GM19035 (cell line): ENCODE results near the gene RFX1.
"Not testable (repeated sequence)": the region's sequence is repeated elsewhere in the genome, so short reads cannot be mapped to it uniquely, and the experiment has no call there.

Experiments used
- ATAC-seq: cut with Tn5 transposase; IDR thresholded peaks from one replicate; pipeline ENCODE4 v1.9.1; 2021; ENCODE audit not compliant: unreplicated experiment

The RFX1 gene

DNA sequence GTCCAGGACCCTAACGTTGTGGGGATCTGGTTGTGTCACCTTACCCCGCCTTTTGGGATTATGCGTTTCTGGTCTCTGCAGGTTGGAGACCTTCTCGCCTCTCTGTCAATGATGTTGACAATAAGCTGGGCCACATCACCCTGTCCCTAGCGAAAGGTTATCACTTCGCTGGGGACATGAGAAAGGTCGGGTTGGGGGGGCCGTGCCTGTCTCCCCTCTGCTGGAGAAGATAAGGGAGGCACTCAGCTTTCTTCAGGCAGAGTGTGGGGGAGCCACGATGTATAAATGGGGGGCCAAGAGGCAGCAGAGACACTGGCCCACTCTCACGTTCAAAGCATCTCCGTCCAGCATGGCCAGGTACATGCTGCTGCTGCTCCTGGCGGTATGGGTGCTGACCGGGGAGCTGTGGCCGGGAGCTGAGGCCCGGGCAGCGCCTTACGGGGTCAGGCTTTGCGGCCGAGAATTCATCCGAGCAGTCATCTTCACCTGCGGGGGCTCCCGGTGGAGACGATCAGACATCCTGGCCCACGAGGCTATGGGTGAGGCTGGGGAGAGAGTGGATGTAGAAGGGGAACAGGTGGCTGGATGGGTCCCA, 21.8 kb upstream of the RFX1 start, which contains the start of gene RLN3:
TSS of gene RLN3 (plus strand) at position 293 of the 595 bp plus-strand sequence. CDS start at position 350, 57 bp downstream.
- no peak for ATAC-seq

DNA sequence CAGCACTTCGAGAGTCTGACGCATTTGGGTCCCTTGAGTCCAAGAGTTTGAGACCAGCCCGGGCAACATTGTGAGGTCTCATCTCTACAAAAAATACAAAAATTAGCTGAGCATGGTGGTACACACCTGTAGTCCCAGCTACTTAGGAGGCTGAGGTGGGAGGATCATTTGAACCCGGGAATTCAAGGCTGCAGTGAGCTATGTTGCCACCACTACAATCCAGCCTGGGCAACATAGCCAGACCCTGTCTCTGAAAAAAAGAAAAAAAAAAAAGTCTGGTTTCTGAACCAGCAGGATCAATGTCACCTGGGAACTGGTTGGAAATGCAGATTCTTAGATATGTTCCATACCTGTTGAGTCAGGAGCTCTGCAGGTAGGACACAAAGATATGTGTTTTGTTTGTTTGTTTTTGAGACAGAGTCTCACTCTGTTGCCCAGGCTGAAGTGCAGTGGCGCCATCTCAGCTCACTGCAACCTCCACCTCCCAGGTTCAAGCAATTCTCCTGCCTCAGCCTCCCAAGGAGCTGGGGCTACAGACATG, 20.6 kb upstream of the RFX1 start:
- ATAC-seq = not testable (repeated sequence)

DNA sequence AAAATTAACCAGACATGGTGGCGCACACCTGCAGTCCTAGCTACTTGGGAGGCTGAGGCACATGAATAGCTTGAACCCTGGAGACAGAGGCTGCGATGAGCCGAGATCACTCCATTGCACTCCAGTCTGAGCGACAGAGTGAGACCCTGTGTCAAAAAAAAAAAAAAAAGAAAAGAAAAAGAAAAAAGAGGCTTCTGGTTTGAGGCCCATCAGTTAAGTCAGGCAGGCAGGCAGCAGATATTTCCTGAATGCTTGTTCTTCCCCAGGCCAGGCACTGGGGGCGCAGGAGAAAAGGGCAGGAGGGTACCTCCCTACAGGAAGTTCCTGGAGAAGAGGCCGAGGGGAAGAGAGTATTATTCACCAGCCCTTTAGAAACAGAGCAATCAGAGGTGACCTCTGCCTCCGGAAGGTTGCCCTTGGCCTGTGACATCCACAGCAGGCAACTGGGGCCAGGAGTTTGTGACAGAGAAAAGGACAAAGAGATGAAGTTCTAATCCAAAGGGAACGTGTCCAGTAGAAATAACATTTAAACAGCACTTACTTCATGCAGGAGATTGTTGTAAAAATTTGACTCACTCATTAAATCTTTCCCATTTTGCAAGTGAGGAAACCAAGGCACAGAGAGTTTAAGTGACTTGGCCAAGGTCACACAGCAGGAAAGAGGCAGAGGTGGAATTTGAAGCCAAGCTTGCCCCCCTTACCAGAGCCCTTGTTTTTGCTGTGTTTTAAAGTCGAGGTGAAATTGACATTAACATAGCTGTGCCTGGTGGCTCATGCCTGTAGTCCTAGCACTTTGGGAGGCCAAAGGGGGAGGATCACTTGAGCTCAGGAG, 17.5 kb upstream of the RFX1 start:
- no peak for ATAC-seq

DNA sequence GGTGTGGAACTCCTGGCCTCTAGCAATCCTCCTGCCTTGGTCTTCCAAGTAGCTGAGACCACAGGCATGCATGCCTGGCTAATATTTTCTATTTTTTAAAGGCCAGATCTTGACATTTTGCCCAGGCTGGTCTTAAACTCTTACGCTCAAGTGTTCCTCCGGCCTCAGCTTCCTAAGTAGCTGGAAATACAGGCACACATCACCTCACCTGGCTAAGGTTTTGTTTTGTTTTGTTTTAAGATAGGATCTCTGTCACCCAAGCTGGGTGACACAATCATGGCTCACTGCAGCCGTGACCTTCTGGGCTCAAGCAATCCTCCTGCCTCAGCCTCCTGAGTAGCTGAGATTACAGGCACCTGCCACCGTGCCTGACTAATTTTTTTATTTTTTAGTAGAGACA, 16.3 kb upstream of the RFX1 start:
- ATAC-seq = no peak

DNA sequence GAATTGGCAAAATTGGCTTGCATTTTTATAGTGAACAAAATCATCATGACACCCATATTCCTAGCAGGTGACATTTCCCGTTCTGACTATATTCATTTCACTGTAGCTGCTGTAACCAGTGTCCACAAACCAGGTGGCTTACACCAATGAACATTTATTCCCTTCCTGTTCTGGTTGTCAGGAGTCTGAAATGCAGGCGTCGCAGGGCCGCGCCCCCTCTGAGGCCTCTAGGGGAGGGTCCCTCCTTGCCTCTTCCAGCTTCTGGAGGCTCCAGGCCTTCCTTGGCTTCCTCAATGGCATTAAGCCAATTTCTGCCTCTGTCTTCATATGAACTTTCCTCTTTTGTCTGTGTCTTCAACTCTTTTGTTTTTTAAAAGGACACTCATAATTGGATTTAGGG, 15.4 kb upstream of the RFX1 start:
- no peak for ATAC-seq

DNA sequence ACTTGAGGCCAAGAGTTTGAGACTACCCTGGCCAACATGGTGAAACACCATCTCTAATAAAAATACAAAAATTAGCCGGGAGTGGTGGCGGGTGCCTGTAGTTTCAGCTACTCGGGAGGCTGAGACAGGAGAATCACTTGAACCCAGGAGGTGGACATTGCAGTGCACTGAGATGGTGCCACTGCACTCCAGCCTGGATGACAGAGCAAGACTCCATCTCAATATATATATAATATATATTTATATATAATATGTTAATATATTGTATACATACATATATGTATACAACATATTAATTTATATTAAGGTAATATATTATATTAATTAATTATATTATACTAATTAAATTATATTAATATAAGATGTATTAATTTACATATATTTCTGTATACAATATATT, 13.6 kb upstream of the RFX1 start:
- not testable (repeated sequence) for ATAC-seq

DNA sequence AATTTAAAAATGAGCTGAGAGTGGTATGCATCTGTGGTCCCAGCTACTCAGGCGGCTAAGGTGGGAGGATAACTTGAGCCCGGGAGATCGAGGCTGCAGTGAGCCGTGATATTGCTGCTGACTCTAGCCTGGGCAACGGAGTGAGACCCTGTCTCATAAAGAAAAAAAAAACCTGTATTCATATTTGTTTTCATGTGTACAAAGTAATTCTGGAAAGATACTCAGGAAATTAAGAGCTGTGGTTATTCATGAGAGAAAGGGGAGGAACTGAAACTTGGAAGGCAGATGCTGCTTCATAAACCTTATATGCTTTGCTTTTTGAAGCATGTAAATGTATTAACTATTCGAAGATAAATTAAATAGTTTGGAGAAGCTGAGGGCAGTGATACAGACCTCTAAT, 13.0 kb upstream of the RFX1 start:
- no peak for ATAC-seq

DNA sequence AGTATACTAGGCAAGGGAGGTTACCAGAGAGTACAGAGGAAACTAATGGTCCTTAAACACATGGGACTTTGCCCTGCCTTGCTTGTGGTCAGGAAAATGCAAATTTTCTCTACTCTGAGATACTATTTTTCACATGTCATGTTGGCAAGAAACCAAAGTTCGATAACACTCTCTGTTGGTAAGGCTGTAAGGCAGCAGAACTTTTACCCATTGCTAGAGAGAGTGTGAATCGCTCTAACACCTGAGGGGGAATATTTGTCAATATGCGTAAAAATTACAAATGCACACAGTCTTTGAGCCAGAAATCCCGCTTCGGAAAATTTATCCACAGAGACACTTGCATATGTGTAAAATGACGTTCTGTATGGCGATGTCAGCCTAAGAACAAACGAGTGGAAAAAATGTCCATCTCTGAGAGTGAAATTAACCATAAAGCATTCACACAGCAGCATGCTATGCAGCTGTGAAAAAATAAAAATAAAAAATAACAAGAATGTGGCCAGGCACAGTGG, 9.5 kb upstream of the RFX1 start:
- peak; percentile 88 for ATAC-seq

DNA sequence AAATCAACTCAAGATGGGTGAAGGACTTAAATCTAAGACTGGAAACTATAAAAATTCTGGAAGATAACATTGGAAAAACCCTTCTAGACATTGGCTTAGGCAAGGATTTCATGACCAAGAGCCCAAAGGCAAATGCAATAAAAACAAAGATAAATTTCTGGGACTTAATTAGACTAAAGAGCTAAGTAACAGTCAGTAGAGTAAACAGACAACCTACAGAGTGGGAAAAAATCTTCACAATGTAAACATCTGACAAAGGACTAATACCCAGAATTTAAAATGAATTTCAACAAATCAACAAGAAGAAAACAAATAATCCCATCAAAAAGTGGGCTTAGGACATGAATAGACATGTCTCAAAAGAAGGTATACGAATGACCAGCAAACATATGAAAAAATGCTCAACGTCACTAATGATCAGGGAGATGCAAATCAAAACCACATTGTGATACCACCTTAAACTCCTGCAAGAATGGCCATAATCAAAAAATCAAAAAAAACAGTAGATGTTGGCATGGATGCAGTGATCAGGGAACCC, 6.3 kb upstream of the RFX1 start:
- ATAC-seq = no peak

DNA sequence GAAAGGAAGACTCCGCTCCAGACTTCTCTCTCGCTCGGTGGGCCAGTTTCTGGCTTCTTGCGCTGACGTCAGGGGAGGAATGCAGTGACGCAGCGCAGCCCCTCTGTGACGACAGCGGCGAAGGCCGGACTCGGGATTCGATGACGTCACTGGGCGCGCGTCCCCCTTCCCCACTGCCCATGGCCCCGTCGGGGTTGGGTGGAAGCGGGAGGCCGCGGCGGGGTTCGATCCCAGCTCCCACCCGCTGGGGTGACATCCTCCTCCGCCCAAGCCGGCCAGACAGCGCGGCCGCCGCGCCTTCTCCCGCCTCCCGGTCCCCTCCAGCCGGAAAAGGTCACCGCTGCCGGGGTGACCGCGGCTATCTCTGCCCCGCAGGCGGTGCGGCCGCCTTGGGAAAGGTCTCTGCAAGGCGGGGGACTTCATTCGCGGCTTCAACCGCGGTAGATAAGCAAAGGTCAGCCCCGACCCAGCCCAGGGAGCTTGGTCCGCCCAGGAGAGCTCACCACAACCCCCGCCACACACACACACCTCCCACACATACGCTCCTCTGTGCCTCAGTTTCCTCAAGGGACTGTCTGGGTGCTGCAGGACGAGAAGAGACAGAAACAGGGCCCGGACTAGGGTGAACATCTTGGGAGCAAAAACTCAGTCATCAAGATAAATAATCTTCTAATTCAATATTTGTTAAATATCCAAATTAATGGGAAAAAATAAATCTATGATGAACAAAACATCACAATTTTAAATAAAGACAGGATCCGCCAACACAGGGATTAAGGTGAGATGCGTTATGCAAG, 844 bp upstream of the RFX1 start:
- ATAC-seq = peak; percentile 38

DNA sequence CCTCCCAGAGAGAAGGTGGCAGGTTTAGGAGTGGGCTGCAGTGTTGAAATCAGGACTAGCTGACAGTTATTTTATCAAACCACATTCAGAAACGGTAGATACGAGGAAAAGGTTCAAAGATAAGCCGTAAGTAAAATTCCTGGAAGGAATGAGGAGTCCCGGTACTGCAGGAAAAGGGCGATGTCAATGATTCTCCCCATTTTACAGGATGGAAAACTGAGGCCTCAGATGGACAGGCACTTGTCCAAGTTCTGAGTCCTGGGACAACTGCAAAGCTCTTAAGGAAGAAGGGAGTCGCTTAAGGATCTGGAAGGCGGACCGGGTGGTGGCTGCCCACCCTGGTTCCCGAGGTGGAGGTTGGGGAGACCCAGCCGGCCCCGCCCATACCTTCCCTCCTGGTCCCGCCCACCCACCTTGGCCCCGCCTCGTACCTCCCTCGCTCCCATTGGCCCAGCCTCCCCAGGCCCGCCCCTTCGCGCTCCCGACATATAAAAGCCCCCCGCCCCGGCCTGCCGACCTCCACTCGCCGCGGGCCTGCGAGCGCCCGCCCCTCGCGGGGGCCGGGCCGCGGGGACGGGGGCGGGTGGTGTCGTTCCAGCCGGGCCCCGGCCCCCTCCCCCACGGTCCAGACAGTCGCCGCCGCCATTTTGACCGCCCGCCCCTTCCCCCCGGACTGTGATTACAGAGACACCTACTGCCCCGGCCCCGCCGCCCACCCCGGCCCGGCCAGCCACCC, 603 bp downstream of the RFX1 start:
- ATAC-seq = peak; percentile 37

DNA sequence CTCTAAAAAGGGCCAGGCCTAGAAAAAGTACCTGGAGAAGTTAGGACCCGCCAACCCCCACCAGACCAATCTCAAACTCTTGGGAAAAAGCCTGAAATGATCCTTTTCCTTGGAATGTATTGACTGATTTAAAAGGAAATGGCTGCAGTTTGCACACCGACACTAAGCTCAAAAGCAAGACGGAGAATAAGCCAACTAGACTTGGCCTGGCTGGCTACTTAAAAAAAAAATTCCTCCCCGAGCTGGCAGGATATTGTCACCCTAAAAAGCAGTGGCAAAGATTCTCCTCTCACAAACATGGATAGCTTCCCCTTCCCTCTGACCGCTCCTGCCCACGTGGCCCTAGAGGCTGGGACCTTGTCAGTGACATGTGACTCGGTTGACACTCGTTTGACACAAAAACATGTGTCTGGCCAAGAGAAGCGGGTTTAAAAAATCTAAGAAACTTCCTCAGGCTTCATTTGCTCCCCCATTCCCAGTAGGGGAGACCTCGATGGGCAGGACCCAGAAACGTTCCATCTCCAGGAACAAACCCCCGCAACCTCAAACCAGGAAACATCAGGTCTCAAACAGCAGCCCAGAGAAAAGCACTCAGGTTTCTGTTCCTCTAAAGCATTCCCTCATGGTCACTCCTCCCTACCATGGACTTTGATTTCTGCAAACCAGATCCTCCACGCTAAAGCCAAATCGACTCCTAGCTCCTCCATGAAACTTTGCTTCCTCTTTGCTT, 1.3 kb downstream of the RFX1 start:
- no peak for ATAC-seq

DNA sequence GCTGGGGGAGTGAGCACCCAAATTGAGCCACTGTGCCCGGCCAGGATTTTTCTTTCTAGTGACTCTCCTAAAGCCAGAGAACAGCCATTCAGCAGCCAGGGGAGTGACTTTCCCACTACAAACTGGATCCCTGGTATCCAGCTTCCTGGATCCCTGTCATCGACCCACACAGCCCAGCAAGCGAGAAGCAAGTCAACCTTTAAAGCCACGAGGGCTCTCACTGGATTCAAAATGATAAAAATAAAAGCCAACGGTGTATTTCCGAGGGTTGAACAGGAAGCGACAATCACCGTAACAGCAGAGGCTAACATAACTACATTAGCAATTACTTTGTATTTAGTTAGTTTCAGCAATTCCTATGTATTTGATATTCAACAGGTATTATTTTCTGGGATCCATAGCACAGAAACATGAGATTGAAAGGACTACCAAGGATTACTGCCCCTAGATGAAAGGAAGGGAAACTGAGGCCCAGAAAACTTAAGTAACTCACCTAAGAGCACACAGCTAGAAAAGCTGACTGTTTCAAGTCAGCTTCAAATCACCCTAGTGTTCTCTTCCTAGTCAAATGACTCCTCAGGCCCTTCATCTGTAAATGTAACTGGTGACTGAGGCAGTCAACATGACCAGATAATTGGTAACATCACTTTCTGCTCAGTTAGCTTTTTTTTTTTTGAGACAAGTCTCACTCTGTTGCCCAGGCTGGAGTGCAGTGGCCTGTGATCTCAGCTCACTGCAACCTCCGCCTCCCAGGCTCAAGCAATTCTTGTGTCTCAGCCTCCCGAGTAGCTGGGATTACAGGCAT, 2.7 kb downstream of the RFX1 start:
- no peak for ATAC-seq

DNA sequence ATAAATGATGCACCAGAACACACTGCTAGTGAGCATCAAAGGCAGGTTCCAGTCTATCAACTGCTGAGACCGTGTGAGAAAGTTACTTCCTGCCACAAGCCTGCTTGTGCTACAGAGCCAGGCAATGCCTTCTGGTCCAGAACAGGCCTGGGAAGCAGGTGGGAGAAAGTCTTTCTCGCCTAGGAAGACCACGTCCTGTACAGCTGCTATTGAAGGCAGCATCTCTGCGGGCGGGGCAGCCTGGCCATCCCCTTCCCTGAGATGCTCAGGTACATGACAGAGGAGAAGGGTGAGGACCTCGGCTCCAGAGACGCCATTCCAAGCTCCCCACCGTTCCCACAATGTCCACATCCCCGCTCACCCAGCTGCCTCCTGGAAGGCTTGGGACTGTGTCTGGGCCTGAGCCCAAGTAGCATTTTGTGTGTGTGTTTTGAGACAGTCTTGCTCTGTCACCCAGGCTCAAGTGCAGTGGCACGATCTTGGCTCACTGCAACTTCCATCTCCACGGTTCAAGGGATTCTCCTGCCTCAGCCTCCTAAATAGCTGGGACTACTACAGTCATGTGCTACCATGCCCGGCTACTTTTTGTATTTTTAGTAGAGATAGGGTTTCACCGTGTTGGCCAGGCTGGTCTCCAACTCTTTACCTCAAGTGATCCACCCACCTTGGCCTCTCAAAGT, 3.4 kb downstream of the RFX1 start:
- ATAC-seq = no peak

DNA sequence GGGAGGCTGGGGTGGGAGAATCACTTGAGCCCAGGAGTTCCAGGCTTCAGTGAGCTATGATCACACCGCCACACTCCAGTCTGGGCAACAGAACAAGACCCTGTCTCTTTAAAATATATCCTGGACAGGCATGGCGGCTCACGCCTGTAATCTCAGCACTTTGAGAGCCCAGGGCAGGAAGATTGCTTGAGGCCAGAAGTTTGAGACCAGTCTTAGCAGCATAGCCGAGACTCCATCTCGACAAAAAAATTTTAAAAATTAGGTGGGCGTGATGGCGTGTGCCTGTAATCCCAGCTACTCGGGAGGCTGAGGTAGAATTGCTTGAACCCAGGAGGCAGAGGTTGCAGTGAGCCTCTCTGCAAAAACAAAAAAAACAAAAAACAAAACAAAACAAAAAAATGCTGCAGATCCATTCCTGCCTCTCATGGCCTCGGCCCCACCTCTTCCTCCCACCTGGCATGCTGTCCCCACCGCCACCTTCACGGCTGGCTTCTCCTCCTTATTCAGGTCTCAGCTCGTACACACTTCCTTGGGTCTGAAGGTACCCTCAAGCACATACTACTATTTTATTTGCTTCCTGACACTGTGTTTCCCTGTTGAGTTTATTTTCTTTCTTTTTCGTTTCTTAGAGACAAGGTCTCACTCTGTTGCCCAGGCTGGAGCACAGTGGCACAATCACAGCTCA, 5.3 kb downstream of the RFX1 start:
- no peak for ATAC-seq

DNA sequence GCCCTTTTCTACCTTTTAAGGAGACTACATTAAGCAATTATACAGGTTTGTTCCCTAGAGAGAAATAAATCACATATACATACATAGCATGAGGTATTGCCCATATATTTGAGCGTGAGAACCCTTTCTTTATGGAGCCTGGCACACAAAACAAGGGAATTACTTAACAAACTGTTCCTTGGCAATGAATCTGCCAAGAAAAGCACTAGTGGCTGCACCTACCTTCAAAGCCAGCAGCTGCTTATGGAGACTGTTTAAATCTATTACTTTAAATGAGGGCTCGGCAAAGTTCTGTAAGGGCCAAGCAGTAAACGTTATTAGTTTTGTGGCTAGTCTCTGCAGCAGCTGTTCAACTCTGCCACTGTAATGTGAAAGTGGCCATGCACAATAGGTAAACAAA, 7.0 kb downstream of the RFX1 start:
- no peak for ATAC-seq

DNA sequence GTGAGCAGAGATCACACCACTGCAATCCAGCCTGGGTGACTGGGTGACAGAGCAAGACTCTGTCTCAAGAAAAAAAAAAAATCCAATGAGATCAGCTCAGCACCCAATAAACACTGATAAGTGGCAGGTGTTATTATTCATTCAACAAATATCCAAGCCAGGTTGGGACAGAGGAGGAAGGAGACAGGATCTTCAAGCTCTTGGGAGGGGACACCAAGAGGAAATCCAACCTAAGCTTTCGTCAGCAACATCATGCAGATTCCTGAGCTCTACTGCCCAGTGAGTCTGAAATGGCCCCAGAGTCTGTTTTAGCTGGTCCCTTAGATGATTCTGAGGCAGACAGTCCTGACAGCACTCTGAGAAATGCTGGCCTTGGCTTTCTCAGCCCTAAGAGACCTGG, 7.7 kb downstream of the RFX1 start:
- no peak for ATAC-seq

DNA sequence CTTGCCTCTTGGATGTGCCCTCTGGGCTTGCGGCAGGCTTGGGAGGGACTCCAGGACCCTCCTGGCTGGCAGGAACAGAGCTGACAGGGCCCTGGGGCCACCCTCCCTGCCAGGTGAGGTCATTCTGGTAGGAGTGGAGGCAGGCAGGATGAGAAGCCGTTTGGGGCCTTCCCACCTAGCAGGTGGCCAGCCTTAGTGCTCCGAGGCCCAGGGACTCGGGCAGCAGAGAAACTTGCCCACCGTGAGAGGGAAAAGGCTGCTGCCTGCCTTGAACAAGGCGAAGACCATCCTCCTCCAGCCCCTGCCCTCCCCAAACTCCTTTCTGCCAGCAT, 8.5 kb downstream of the RFX1 start:
- no peak for ATAC-seq
